Hematopoietic multipotent progenitor cell (in vitro differentiated cells): ENCODE data around the gene MOGAT1. TPM values are rescaled to one million over a fixed set of nuclear protein-coding genes. Genes with fewer than 3 reads are reported as not detected.
"Not testable (repeated sequence)": the region's sequence is repeated elsewhere in the genome, so short reads cannot be mapped to it uniquely, and the experiment has no call there.

ENCODE experiments used
- DNase-seq, 3 donors: peaks; one replicate each; pipeline ENCODE4 v3.0.0-alpha.2; 2011 to 2015; ENCODE audit warnings: low read depth in 2 of 3, low spot score in 2 of 3
- total RNA-seq: library from RNA; depleted of rRNA; stranded (reverse); fragments of >200 nt; gene quantifications from one replicate; pipeline ENCODE4 v1.2.3, GENCODE V29; 2012

MOGAT1 gene
- total RNA-seq, 1 donor: not detected

DNA sequence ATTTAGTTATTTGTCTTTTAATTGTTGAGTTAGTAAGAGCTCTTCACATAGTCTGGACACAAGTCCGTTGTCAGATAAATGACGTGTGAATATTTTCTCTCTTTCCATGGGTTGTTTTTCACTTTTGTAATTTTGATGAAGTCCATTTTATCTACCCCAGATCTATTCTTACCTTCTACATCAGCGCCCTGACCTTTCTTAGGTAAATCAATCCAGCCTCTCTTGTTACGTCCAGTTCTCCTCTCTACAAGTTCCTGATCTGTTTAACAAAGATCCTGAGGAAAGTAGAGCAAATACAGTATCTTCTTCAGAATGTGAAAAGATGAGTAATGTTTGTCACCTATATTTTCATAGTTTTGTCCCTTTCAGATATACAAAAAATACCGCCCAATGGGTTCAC lies 66.9 kb downstream of the MOGAT1 start:
- no peak for DNase-seq

DNA sequence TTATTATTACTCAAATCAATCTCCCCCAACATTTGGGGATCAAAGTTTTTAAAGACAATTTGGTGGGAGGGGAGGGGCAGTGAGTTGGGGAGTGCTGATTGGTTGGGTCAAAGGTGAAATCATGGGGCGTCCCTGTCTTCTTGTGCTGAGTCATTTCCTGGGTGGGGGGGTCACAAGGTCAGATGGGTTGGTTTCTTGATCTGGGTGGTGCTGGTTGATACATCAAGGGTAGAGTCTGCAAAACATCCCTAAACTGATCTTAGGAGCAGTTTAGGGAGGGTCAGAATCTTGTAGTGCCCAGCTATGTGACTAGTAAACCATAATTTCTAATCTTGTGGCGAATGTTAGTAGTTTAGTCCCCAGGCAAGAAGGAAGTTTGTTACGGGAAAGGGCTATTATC lies 67.4 kb downstream of the MOGAT1 start:
- DNase-seq: no peak

DNA sequence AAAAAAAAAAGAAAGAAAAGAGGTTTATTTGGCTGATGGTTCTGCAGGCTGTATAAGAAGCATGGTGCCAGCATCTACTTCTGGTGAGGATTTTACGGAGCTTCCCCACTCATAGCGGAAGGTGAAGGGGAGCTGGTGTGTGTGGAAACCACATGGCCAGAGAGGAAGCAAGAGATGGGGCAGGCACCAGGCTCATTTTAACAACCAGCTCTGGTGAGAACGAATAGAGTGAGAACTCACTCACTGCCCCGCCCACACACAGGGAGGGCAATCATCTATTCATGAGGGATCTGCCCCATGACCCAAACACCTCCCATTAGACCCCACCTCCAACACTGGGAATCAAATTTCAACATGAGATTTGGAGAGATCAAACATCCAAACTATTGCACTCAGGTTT lies 68.5 kb downstream of the MOGAT1 start:
- no peak for DNase-seq

DNA sequence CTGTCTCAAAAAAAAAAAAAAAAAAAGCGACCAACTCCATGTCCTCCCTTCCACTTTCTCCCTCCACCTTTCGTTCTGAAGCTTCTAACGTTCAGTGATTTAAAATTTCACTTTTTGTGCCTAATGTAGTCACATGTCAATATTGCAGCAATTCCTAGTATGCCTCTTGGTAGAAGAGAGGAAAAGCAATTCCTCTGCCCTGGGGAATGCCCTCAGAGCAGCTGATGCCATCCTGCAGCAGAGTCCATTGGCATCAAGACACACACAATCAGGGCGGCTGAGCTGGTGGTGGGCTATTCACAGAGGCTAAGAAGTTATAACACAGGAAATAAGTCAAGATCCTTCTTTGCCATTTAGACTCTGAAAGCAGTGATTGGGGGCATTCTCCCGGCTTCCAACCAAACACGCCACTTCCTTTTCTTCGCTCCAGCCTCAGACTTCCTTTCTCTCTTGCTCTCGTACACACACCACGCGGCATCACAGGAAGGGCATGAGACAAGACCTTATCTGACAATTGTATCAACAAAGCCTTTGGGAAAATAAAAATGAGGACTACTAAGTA lies 71.9 kb downstream of the MOGAT1 start:
- no peak for DNase-seq

DNA sequence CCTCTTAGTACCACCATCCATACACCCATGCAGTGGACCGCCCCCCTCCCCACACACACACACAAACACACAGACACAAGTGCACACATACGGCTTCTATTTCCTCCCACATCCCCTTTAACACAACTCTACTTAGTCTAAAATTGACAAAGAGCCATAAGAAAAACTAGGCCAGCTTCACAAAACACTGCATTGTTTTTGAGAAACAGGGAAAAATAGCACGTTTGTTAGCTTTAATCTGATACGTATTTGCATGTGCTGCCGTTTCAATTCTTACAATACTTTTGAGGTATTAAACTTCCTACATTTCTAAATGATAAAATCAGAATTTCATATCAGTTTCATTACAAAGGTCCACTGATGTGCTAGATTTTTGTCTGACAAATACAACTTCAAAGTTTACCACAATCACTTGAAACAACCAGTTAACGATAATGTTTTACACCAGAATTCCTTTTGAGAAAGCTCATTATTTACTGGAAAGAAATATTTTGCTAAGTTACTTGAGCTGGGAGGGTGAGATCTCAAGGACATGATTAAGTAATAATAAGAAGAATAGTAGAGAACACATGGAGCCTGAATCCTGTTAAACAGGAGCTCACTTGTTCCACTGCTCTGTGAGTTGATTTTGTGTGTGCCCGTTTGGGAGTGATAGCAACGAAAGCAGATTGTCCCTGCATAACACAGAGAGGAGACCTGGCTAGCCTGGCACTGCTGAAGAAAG lies 74.5 kb downstream of the MOGAT1 start:
- DNase-seq: no peak

DNA sequence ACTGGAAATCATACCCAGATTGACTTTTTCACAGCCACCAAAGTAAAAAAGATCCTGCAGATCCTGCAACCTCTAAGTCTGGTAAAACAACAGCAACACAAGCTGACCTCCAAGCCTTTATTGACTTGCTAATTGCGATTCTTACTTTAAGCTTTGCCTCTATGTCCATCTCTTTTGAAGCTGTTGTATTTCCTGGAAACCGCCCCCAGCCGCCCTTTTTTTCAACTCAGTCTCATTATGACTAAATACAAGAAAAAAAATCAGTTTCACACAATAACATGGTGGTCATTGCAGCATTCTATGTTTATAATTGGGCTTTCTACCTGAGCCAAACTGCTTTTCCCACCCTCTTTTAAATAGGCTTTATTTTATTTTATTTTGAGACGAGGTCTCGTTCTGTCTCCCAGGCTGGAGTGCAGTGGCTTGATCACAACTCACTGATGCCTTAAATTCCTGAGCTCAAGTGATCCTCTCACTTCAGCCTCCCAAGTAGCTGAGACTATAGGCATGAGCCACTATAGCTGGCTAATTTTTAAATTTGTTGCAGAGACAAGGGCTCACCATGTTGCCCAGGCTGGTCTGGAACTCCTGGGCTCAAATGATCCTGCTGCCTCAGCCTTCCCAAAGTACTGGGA lies 76.2 kb downstream of the MOGAT1 start:
- DNase-seq: no peak

DNA sequence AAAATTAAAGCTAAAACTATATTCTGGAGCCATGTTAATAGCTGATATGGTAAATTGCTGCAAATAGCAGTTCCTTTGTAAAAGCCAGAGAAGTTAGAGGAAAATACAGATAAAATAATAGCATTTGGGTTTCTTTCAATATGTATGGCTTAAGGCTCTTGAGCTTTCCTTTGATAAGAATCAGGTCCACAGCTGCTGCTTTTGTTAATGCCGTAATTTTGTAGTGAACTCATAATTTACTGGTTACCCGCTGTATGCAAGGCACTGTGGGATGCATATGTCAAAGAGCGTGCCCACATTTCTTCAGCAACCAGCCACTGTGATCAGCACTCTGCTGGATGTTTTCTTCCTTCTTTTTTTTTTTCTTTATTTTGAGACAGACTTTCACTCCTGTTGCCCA lies 79.1 kb downstream of the MOGAT1 start:
- DNase-seq: no peak

DNA sequence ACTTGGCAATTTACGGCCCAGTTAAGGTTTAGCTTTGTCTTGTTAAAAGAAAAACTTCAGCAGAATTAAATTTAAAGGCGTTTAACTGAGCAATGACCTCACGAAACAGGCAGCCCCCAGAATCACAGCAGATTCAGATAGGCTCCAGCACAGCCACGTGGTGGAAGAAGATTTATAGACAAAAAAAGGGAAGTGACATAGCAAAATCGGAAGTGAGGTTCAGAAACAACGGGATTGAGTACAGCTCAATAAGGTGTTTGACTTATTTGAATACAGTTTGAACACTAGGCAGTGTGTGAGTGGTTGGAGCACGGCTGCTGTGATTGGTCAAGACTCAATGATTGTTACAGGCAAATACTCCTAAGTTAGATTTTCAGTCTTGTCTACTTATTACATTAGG lies 79.8 kb downstream of the MOGAT1 start:
- peak in 2 of 3 donors; percentile 11 to 54 for DNase-seq

DNA sequence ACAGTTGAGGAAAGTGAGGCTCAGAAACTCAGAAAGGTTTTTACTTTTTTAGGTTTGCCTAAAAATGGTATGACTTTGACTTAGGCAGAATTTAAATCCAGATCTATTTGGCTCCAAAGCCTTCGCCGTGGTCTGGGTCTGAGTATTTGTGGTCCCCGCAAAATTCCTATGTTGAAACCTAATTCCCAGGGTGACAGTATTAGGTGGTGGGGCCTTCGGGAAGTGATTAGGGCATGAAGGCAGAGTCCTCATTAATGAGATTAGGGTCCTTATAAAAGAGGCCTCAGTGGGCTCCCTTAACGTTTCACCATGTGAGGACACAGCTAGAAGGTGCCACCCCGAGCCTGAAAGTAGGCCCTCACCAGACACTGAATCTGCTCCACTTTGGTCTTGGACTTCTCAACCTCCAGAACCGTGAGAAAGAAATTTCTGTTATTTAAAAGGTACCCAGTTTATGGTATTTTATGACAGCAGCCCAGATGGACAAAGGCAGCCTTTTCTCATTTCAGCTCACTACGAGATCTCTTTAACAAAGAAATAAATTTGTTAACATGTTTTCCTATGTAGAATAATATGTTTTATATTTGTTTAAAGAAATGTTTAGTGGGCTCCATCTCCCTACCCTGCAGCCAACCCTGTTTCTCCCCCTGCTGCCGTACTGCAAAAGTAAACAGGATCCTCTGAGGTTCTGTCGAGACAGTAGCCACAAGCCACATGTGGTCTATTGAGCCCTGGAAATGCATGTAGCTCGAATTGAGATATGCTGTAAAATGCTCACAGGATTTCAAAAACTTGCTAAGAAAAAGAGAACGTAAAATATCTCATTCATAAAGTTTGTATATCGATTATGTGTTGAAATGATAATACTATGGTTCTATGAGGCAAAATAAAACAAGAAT lies 80.6 kb downstream of the MOGAT1 start:
- no peak for DNase-seq

DNA sequence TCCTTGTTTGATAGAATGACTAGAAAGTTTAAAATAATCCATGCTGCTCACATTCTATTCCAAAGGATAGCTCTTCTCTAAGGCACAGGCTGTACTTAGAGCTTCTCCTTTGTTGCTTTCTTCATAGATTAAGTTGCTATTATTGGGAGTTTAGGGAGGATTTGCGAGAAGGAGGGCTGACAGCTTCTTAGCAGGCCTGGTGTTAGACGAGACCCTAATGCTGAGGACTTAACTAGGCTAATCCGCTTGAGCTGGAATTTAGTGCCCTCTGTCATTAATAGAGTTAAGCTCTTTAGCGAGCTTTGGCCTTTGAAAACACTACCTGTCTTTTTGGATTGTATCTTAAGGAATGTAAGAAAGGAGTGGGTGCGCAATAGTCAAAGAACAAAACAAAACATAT lies 81.3 kb downstream of the MOGAT1 start:
- no peak for DNase-seq

DNA sequence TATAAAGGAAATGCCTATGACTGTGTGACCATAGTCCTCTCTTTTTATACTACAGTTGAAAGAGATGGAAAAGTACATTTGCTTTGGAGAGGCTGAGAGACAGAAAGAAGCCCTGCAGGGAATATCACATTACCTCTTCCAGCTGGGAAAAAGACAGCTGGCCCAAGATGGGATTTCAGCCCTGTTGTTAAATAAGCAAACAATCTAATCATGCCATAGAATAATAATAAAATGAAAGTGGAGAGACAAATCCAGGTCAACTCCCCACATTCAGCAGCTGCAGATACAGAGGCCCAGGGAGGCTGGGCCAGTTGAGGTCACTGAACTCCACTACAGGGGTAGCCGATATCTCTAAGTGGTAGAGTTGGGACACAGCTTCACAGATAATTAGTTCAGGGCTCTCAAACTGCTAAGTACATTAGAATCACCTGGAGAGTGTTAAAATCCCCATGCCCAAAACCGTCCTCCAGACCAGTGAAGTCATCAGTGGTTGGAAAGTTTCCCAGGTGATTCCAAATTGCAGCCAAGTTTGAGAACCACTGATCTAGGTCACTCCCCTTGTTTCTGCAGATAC lies 81.9 kb downstream of the MOGAT1 start:
- no peak for DNase-seq

DNA sequence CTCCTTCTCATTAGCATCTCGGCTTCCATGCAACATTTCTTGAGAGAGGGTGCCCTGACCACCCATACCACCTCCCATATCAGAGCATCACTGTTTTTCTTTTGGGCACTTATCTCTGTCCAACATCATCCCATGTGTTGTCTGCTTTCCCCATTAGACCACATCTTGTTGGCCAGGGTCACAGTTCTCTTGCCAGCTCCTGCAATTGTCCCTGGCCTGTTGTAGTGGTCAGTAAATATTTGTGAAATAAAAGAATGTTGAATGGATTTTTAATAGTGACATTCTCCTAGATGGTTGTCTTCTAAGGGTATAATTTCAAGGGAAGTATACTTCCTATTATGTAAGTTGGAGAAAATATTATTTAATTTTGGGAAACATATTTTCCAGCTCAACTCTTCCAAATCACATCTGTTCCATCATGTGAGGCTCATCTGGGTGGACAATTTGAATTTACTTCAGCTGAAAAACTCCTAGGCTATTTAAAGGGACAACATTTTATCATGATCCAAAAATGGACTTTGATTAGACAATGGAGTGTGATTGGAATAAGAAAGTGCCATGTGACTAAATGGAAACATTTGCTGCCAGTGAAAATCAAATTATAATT lies 83.0 kb downstream of the MOGAT1 start:
- DNase-seq: no peak

DNA sequence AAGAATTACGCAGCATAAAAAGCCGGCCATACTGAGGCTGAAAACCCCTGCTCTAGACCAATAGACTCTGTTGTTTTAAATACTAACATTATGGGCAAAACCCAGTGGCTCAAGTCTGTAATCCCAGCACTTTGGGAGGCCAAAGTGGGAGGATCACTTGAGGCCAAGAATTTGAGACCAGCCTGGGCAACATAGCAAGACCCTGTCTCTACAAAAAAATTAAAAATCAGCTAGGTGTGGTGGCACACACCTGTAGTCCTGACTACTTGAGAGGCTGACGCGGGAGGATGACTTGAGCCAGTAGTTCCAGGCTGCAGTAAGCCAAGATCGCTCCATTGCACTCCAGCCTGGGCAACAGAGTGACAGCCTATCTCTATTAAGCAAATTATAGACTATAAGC lies 84.1 kb downstream of the MOGAT1 start:
- not testable (repeated sequence) for DNase-seq

DNA sequence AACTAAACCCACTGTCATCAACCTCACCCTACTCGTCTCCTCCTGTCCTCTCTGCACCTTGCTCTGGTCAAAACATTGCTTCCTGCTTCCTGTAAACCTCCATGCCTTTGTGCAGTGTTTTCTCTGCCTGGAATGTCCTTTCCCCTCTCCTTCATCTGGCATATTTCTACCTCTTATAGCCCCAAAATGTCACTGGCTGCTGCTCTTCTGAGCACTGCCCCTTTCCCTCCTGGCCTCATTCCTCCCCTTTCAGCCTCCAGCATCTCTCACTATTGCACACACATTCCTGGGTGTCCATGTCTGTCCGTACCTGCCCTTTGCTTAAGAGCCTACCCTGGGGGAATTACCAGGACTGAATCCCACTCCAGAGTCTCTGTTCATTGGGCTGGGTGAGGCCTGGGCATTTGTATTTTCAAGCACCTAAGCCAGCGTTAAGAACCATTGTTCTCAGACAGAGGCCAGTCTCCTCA lies 84.9 kb downstream of the MOGAT1 start:
- DNase-seq: no peak

DNA sequence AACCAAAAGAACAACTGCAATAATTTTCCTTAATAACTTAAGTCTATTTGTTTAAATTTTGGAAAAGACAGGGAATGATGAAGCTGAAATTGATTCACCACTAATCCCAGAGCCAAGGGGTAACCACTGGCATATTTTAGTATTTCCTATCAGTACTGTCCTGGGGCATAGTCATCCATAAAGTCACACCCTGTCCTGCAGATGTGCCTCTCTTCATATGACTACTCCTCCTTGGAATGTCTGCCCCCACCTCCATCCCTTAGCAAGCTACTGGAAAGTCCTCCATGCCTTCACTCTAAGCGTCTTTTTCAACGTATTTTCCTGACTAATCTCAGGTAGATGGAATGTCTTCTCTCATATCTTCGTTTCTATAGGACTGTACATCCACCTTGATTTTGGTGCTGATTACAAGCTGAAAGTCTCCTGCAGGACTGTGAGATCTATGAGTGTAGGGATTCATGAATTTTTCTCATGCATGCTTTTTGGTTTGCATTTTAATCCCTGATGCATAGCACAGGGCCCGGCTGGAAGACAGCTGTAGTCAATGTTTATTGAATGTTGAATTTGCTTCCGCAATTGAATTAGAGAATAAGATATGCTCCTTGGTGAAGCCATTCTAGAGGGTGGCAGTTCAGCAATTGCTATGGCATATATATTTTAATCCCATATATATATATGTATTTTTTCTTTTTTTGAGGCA lies 85.6 kb downstream of the MOGAT1 start:
- no peak for DNase-seq

Other genes with a start within 250 kb of the MOGAT1 start
- gene SGPP2, start 247.1 kb upstream of the MOGAT1 start, total RNA-seq: under 0.01 TPM
- 7.0 TPM for gene FARSB, start 15.6 kb upstream of the MOGAT1 start, total RNA-seq
- gene ACSL3, start 189.4 kb downstream of the MOGAT1 start, total RNA-seq: 18.9 TPM